Hypothalamus (tissue), 51 donors: ENCODE data around the gene NEMP1.

ENCODE experiments used
- DNase-seq, 51 donors: peaks; one replicate each; lab custom pipeline; 2025; lab: John Stamatoyannopoulos, UW

Gene NEMP1

GRCh38 chr12:57005980-57006808 is 72.4 kb downstream of the NEMP1 start, which contains the start of gene ZBTB39:
Gene ZBTB39 (minus strand): TSS chr12:57006546. CDS start chr12:57004917, 1,629 bp downstream.
- peak in 42 of 51 donors; percentile 5 to 76 (median 42) for DNase-seq
